ENCODE data around the gene WASF2.
"Not testable (repeated sequence)": the region's sequence is repeated elsewhere in the genome, so short reads cannot be mapped to it uniquely, and the experiment has no call there.

Gene WASF2

GRCh38 chr1:27394925-27395324, 95.0 kb downstream of the WASF2 start:
- DNase-seq, result no peak

- no peak for DNase-seq
These were observed 95.7 kb downstream of the WASF2 start for GRCh38 chr1:27394282-27394658.

GRCh38 chr1:27393641-27394281, 96.2 kb downstream of the WASF2 start:
- DNase-seq, result no peak

DNA sequence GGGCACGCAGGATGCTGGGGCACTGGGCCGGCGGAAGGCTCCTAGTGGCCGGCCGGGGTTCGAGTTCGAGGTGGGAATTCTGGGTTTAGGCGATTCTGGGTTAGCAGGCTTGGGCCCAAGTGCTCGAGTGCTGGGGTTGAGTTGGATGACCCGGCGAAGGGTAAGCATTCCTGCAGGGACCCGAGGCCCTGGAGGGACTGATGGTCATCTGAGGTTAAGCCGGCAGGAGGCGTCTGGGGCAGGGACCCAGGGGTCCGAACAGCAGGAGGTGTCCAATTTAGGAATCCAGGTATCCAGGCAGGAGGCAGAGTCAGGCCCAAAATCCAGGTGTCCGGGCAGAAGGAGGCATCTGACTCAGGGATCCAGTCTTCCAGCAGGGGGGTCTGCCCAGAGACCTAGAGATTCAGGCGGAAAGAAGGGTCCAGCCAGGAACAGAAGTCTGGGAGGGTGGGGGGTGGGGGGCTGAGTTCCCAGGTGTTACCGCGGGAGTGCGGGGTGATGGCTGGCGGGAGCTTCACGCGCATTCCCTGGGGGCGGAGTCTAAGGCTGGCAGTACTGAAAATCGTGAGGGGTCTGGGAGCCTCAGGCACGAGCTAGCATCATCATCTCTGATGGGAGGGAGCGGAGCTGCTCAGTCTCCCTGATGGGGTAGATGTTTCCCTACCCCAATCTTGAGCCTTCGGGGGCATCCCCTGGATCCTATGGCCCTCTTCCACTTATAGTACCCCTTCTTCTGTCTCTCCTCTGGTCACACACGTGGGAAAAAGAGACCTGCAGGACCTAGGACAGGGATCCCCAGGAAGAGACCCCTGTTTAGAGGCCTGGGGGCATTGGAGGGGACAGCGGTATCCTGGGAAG, 97.0 kb downstream of the WASF2 start:
- DNase-seq, result no peak

GRCh38 chr1:27392096-27392777, 97.7 kb downstream of the WASF2 start, which contains the start of gene GPR3:
GPR3 (plus strand) TSS chr1:27392622; CDS start chr1:27393799, 1,177 bp downstream.
- DNase-seq, result peak; percentile 91

GRCh38 chr1:27391511-27392095, 98.4 kb downstream of the WASF2 start:
- no peak for DNase-seq

DNA sequence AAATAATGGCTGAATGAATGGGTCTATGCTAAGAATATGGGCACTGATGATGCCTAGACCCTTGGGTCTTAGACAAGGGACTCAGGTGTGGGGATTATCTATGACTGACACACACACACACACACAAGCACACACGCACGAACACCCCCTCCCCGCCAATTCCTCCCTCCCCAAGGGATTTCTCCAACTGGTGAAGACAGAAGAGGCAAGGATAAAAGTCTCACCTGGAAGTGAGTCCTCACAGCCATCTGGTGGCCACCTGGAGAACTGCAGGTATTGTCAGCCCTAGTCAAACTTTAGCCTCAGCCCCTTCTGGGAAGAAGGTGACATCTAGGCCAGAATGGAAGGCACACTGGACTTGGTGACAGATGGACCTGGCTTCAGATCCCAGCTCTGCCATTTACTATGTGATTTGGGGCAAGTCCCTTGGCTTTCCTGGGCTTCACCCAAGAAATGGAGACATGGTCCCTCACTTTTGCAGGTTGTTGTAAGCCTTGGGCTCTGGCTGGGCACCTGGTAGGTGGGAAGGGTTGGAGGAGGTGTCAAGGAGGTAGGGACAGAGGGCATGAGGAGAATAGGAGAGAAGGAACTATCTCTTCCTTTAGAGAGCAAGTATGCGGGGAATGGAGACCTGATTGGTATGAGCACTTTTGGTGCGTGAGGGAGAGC, 101.5 kb downstream of the WASF2 start:
- peak; percentile 76 for DNase-seq

DNA sequence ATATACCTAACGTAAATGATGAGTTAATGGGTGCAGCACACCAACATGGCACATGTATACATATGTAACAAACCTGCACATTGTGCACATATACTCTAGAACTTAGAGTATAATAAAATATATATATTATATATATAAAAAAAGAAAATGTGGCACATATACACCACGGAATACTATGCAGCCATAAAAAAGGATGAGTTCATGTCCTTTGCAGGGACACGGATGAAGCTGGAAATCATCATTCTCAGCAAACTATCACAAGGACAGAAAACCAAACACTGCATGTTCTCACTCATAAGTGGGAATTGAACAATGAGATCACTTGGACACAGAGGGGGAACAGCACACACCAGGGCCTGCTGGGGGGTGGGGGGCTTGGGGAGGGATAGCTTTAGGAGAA, 105.2 kb downstream of the WASF2 start:
- DNase-seq, result not testable (repeated sequence)

- no peak for DNase-seq
These were observed 106.3 kb downstream of the WASF2 start for GRCh38 chr1:27383661-27384060.

GRCh38 chr1:27383039-27383605, 106.8 kb downstream of the WASF2 start, which contains the start of gene CD164L2:
CD164L2 (minus strand) TSS chr1:27383333; CDS start chr1:27383239, 94 bp downstream.
- no peak for DNase-seq

DNA sequence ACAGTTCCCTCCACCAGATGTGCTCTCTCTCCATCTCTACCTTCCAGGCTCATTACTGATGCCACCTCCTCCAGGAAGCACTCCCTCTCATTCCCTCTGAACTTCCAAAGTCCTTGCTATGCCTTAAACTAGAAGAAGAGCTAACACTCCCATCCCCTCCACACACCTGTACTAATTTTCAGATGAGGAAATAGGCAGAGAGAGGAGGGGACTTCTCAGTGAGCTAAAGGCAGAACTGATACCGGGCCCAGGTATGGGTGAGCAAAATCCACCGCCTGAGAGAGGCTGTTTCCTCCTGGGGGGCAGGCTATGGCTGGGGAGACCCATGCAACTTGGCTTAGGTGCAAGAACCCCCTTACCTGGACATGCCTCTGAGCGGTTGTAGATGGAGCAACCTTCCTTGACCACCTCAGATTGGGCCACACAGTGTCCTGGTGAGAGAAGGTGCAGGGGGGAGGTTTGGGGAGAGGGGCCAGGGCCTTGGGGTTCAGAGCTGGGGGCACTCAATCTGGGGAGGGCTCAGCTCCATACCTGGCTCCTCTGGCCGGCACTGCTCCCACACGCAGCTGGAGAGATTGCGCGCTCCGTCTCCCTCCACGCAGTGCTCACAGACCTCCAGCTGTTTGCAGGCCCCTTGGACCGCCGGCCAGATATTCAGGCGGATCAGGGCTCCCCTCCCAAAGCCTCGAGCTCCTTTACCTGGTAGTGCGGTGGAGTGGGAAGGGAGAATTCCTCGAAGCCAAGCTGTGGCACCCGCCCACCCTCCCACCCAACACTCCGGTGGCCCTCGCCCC, 107.8 kb downstream of the WASF2 start:
- DNase-seq, result no peak

DNA sequence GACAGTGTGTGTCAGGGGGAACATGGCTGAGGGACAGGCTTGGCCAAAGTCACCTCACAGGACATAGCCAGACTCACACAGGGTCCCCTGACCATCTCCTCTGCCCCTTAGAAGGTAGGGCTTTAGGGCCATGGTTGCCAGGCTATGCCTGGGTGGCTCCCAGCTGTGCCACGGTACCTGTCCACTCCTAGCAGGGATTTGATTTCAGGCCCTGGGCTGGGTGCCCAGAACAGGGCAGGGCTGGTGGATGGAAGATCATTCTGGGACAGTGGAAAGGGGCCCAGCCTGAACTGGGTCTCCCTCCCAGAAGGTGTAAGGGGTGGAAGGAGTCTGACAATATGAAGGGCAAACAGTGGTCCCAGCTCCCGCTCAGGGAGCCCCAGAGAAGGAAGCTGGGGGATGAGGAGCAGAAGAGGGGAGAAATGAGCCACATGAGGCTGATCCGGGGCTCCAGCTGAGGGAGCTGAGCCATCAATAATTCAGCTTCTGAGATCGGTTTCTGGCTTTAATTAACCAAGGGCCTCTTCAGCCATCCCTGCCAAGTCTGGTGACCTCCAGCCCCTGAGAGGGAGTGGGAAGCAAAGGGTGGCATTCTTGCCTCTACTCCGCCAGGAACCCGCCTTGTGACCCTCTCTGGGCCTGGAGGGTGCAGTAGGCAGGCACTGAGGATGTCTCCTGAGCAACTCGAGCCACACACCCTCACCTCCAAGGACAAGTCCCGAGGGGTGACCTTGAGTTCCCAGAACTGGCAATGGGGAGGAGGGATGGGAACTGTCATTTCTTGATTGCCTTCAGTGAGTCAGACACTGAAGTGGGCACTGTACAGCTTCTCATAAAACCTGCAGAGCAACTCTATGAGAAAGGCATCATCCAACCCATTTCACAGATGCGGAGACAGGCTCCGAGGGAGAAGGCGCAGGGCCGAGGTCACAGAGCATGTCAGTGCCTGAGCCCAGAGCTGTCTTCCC, 108.9 kb downstream of the WASF2 start:
- no peak for DNase-seq

DNA sequence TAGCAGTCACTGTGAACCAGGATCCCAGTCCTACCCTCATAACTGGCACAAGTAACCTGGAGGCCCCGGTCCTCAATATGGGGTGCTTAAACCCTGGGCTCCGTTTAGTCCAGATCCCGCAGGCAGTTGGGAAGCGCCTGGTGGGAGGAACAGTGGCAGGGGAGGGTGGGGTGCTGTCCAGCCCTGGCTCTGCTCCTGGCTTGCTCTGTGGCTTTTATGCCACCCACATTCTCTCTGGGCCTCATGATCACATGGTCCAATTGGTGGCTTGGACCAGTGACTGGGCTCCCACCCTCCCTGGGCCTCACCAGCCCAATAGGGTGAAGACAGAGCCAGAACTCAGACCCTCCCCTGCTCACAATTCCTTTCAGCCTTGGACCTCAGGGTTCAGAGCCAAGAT, 109.7 kb downstream of the WASF2 start:
- no peak for DNase-seq

GRCh38 chr1:27379564-27380122, 110.3 kb downstream of the WASF2 start:
- DNase-seq, result no peak

DNA sequence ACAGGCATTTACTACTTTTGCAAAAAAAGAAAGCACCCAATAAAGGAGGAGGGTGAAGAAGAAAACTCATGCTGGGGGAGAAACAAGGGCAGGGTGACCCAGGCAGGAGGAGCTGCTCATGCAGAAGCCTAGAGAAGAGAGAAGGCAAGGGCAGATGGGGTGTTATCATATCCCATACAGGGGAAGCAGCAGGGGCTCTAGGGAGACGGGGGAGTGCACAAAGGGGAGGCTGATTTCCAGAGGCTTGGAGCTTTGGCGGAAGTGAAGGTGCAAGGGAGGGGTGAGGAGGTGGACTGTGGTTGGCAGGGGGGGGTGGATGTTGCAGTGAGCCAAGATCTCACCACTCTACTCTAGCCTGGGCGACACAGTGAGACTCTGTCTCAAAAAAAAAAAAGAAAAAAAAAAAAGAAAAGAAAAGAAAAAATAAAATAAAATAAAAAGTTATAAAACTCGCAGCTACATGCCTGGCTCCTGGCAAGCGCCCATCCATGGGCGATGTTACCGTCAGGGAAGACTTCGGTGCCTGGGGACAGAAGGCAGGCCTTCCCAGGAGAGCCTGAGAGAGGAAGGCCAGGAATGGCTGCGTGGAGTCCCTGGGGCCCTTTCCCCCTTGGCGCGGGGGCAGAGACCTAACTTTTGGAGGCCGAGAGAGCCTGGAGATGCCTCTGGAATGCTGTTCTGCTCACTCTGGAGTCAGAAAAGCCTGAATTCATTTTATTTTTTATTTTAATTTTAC, 112.0 kb downstream of the WASF2 start:
- no peak for DNase-seq

- no peak for DNase-seq
These were observed 115.4 kb downstream of the WASF2 start, which contains the start of gene FCN3 for GRCh38 chr1:27374362-27375086. FCN3 (minus strand) TSS chr1:27374824; CDS start chr1:27374818, 6 bp downstream.

DNA sequence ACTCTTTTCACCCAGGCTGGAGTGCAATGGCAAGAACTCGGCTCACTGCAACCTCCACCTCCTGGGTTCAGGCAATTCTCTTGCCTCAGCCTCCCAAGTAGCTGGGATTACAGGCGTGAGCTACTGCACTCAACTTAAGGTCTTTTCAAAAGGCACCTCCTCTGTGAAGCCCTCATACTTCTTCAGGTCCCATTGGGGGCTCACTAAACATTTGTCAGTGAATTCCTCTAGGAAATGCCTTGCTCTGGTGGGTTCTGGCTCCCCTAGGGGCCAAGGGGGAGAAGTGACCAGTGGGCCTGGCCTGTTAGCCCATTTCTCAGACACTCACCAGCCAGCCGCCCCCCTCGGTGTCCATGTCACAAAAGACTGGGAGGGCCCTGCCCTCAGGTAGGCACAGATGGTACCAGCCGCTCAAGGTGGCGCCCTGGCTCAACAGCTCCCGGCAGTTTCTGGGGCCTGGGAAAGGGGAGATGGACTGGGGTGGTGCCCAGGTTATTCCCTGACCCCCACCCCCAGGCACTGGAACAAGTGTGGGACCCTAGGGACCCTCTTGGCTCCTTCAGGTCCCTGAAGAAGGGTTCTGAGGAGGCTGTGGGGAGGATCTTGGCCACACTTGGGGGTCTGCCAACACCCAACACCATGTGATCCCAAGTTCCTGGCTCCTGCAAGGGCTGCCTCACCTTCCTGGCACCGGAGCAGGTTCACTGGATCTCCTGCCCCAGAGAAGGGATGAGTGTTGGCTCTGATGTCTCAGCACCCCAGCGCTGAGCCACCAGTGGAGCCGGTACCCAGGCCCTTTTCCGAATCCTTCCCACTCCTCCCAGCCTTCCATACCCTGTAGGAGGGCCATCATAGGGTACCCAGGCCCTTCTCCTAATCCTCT, 116.9 kb downstream of the WASF2 start:
- DNase-seq, result no peak
